GM10266 (cell line): ENCODE data around the gene PPFIA1.

Experiments
- DNase-seq: peaks from one replicate; pipeline ENCODE4 v3.0.0; 2012; ENCODE audit errors: extremely low spot score
- CTCF ChIP-seq: IDR thresholded peaks from 2 replicates; pipeline ENCODE4 v1.5.1; 2012; ENCODE audit warnings: mild to moderate bottlenecking, low read depth; ENCODE audit not compliant: control insufficient read depth, insufficient read depth; ENCODE audit errors: missing control alignments

Gene PPFIA1

GRCh38 chr11:70409871-70410270 lies 139.4 kb downstream of the PPFIA1 start:
- no peak for DNase-seq
- TF ChIP-seq CTCF = no peak

GRCh38 chr11:70410276-70411205 lies 140.1 kb downstream of the PPFIA1 start:
- no peak for DNase-seq
- no peak for TF ChIP-seq CTCF

- TF ChIP-seq CTCF = no peak
- DNase-seq = no peak
Measured at GRCh38 chr11:70411713-70412452, 141.4 kb downstream of the PPFIA1 start.

- DNase-seq = no peak
- TF ChIP-seq CTCF = no peak
Measured at GRCh38 chr11:70413151-70413550, 142.7 kb downstream of the PPFIA1 start.

- TF ChIP-seq CTCF = no peak
- DNase-seq = no peak
Measured at GRCh38 chr11:70414341-70415100, 144.0 kb downstream of the PPFIA1 start.

- TF ChIP-seq CTCF = no peak
- DNase-seq = no peak
Measured at GRCh38 chr11:70415191-70415590, 144.7 kb downstream of the PPFIA1 start.
